K562 (cell line): Measurements from ENCODE around the gene RHBDL3. TPM values are rescaled to one million over a fixed set of nuclear protein-coding genes. Genes with fewer than 3 reads are reported as not detected.

Experiments used
- ARID2 ChIP-seq: fragments of 450-650 bp; IDR thresholded peaks from 2 replicates; pipeline ENCODE4 v1.6.1; 2017; ENCODE audit warnings: antibody characterized with exemption, mild to moderate bottlenecking
- CREB1 ChIP-seq, 2 experiments: sonication (generic) in 1 of 2; formaldehyde crosslinking in 1 of 2; IDR thresholded peaks; 2 replicates each; pipeline versions ENCODE4 v1.6.1 to v1.8.0; 2012 to 2022; ENCODE audit warnings: inconsistent platforms in 1 of 2, mild to moderate bottlenecking in 1 of 2, missing genetic modification reagents in 1 of 2, moderate library complexity in 1 of 2
- EP400 ChIP-seq: fragments of 450-650 bp; IDR thresholded peaks from 2 replicates; pipeline ENCODE4 v1.6.1; 2017; ENCODE audit warnings: antibody characterized with exemption, mild to moderate bottlenecking, moderate library complexity
- EWSR1 ChIP-seq: fragments of 450-650 bp; IDR thresholded peaks from 2 replicates; pipeline ENCODE4 v1.6.1; 2018; ENCODE audit warnings: borderline replicate concordance, mild to moderate bottlenecking, low read depth, moderate library complexity; ENCODE audit not compliant: partially characterized antibody
- GABPB2 ChIP-seq: fragments of 250-450 bp; sonication (Bioruptor Pico); conservative IDR thresholded peaks from 2 replicates; pipeline ENCODE4 v1.5.1; 2021; ENCODE audit warnings: mild to moderate bottlenecking
- KAT2B ChIP-seq: IDR thresholded peaks from one replicate; pipeline ENCODE4 v1.6.1; 2012; ENCODE audit warnings: low read depth, mild to moderate bottlenecking, control low read depth, inconsistent platforms, low read length, moderate library complexity
- KLF10 ChIP-seq: fragments of 250-450 bp; sonication (Bioruptor Pico); IDR thresholded peaks from 2 replicates; pipeline ENCODE4 v1.6.1; 2021; ENCODE audit warnings: matching md5 sums
- MYC ChIP-seq, 2 experiments: fragments of 250-450 bp in 1 of 2; sonication (Bioruptor Pico) in 1 of 2; IDR thresholded peaks; 2 replicates each; pipeline versions ENCODE4 v1.5.1 to v1.6.1; 2012 to 2021; ENCODE audit warnings: low read depth in 2 of 2, borderline replicate concordance in 1 of 2, improper control_type of control experiment in 1 of 2, low read length in 1 of 2, mild to moderate bottlenecking in 1 of 2, moderate library complexity in 1 of 2
- PREB ChIP-seq: sonication (generic); formaldehyde crosslinking; IDR thresholded peaks from 2 replicates; pipeline ENCODE4 v1.8.1; 2023; ENCODE audit warnings: mild to moderate bottlenecking, missing genetic modification reagents
- SRSF1 ChIP-seq: fragments of 200-400 bp; formaldehyde crosslinking; IDR thresholded peaks from 2 replicates; pipeline ENCODE4 v1.6.1; 2017; ENCODE audit warnings: mild to moderate bottlenecking, low read depth, low read length, moderate library complexity
- TBL1XR1 ChIP-seq, 2 experiments: IDR thresholded peaks; 2 replicates each; pipeline ENCODE4 v1.6.1; 2012; ENCODE audit warnings: improper control_type of control experiment in 2 of 2, low read length in 2 of 2, mild to moderate bottlenecking in 1 of 2
- TSC22D4 ChIP-seq: fragments of 450-650 bp; IDR thresholded peaks from 2 replicates; pipeline ENCODE4 v1.6.1; 2016; ENCODE audit warnings: missing genetic modification characterization, missing biosample characterization, control low read depth
- ZFP36 ChIP-seq: fragments of 150-350 bp; IDR thresholded peaks from 2 replicates; pipeline ENCODE4 v1.6.1; 2018; ENCODE audit warnings: low read length, low read depth; ENCODE audit not compliant: partially characterized antibody
- ZNF12 ChIP-seq: sonication (generic); formaldehyde crosslinking; IDR thresholded peaks from 2 replicates; pipeline ENCODE4 v1.4.0; 2020; ENCODE audit warnings: mild to moderate bottlenecking, missing genetic modification reagents
- ZNF140 ChIP-seq: fragments of 250-450 bp; sonication (Bioruptor Pico); IDR thresholded peaks from 2 replicates; pipeline ENCODE4 v1.8.0; 2021; ENCODE audit warnings: moderate library complexity, mild to moderate bottlenecking, inconsistent platforms
- ZNF146 ChIP-seq: IDR thresholded peaks from one replicate; pipeline ENCODE4 v1.6.1; 2018; ENCODE audit warnings: missing compliant biosample characterization; ENCODE audit not compliant: unreplicated experiment
- ZNF3 ChIP-seq: fragments of 250-450 bp; sonication (Bioruptor Pico); IDR thresholded peaks from 2 replicates; pipeline ENCODE4 v1.5.0; 2021; ENCODE audit warnings: mild to moderate bottlenecking, moderate library complexity
- ZNF639 ChIP-seq, 2 experiments: fragments of 200-800 bp in 1 of 2; sonication (Bioruptor generic) in 1 of 2; sonication (generic) in 1 of 2; formaldehyde crosslinking in 1 of 2; IDR thresholded peaks in 1 of 2; conservative IDR thresholded peaks in 1 of 2; 2 replicates each; pipeline versions ENCODE4 v1.5.0 to v1.6.1; 2016 to 2020; ENCODE audit warnings: missing compliant biosample characterization in 1 of 2, missing genetic modification characterization in 1 of 2, missing genetic modification reagents in 1 of 2
- polyA plus RNA-seq, 8 experiments: library from polyadenylated mRNA; depleted of rRNA in 4 of 8; stranded (reverse) in 5 of 8; unstranded in 3 of 8; fragments of >200 nt; fragmentation: Nextera tagmentation in 2 of 8; fragmentation: Illumina TruSeq in 1 of 8; extraction: Ambion mirVana in 2 of 8; extraction: Trizol in 1 of 8; gene quantifications; 2 replicates each; pipeline versions ENCODE4 v1.2.1 to v1.2.3, GENCODE V29; 2011 to 2014; ENCODE audit warnings: inconsistent platforms in 1 of 8, missing spikeins in 1 of 8
- total RNA-seq, 7 experiments: library from RNA; depleted of rRNA in 6 of 7; stranded (reverse); fragments of >200 nt in 6 of 7; fragmentation: Illumina TruSeq in 2 of 7; extraction: Trizol in 2 of 7; gene quantifications; 2 replicates each; pipeline versions ENCODE4 v1.2.1 to v1.2.3, GENCODE V29; 2011 to 2021; ENCODE audit warnings: low replicate concordance in 1 of 7
- TF ChIP-seq, protein P1 (sequence below): sonication (generic); formaldehyde crosslinking; IDR thresholded peaks from 2 replicates; pipeline ENCODE4 v1.8.0; 2022; ENCODE audit warnings: mild to moderate bottlenecking, missing genetic modification reagents
- TF ChIP-seq, protein P2 (sequence below): sonication (generic); formaldehyde crosslinking; IDR thresholded peaks from 2 replicates; pipeline ENCODE4 v1.8.1; 2023; ENCODE audit warnings: mild to moderate bottlenecking, missing genetic modification reagents, moderate library complexity

RHBDL3 gene
- total and polyA plus RNA-seq, 9 of the 15 experiments (the other 6 are each of a cell fraction or from before 2014, with no cell fraction given): 0.06 to 0.31 (median 0.09) TPM; not detected in 4

GRCh38 chr17:32253117-32253611 lies 12.5 kb upstream of the RHBDL3 start (continued):
- TF ChIP-seq ZNF639 (CRISPR knock-in tag; conservative IDR thresholded peaks at IDR 0.05 in 1 of 2, IDR thresholded peaks at IDR 0.05 in 1 of 2): no peak
- TF ChIP-seq SRSF1: no peak
- TF ChIP-seq ZNF12: no peak
- TF ChIP-seq ZNF140 (CRISPR knock-in tag): no peak
- TF ChIP-seq, protein P1, sequence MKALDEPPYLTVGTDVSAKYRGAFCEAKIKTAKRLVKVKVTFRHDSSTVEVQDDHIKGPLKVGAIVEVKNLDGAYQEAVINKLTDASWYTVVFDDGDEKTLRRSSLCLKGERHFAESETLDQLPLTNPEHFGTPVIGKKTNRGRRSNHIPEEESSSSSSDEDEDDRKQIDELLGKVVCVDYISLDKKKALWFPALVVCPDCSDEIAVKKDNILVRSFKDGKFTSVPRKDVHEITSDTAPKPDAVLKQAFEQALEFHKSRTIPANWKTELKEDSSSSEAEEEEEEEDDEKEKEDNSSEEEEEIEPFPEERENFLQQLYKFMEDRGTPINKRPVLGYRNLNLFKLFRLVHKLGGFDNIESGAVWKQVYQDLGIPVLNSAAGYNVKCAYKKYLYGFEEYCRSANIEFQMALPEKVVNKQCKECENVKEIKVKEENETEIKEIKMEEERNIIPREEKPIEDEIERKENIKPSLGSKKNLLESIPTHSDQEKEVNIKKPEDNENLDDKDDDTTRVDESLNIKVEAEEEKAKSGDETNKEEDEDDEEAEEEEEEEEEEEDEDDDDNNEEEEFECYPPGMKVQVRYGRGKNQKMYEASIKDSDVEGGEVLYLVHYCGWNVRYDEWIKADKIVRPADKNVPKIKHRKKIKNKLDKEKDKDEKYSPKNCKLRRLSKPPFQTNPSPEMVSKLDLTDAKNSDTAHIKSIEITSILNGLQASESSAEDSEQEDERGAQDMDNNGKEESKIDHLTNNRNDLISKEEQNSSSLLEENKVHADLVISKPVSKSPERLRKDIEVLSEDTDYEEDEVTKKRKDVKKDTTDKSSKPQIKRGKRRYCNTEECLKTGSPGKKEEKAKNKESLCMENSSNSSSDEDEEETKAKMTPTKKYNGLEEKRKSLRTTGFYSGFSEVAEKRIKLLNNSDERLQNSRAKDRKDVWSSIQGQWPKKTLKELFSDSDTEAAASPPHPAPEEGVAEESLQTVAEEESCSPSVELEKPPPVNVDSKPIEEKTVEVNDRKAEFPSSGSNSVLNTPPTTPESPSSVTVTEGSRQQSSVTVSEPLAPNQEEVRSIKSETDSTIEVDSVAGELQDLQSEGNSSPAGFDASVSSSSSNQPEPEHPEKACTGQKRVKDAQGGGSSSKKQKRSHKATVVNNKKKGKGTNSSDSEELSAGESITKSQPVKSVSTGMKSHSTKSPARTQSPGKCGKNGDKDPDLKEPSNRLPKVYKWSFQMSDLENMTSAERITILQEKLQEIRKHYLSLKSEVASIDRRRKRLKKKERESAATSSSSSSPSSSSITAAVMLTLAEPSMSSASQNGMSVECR (CRISPR knock-in tag): no peak
- no peak for TF ChIP-seq ZNF3 (CRISPR knock-in tag)
- TF ChIP-seq EP400: no peak
- TF ChIP-seq TSC22D4 (tag): no peak
- TF ChIP-seq KLF10: no peak
- peak; percentile 89 for TF ChIP-seq ARID2
- TF ChIP-seq, protein P2, sequence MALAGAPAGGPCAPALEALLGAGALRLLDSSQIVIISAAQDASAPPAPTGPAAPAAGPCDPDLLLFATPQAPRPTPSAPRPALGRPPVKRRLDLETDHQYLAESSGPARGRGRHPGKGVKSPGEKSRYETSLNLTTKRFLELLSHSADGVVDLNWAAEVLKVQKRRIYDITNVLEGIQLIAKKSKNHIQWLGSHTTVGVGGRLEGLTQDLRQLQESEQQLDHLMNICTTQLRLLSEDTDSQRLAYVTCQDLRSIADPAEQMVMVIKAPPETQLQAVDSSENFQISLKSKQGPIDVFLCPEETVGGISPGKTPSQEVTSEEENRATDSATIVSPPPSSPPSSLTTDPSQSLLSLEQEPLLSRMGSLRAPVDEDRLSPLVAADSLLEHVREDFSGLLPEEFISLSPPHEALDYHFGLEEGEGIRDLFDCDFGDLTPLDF (CRISPR knock-in tag): no peak
- TF ChIP-seq GABPB2 (CRISPR knock-in tag): no peak
- peak; percentile 45; the same call in 1 of the 2 replicates for TF ChIP-seq MYC (IDR thresholded peaks at IDR 0.05; ENCODE audit: low read depth, low read length)
- TF ChIP-seq MYC (CRISPR knock-in tag; IDR thresholded peaks at IDR 0.05; ENCODE audit: borderline replicate concordance, low read depth): no peak
- TF ChIP-seq ZNF146: no peak
- no peak for TF ChIP-seq PREB (CRISPR knock-in tag)
- TF ChIP-seq ZFP36: peak; percentile 66
- peak in 1 of 2 experiments; percentile 40; a peak in 1 of 4 replicates for TF ChIP-seq TBL1XR1 (IDR thresholded peaks at IDR 0.05; ENCODE audit: low read length in 2 of 2)
- no peak for TF ChIP-seq EWSR1
- no peak for TF ChIP-seq KAT2B
- no peak for TF ChIP-seq CREB1 (IDR thresholded peaks at IDR 0.05)
- TF ChIP-seq CREB1 (CRISPR knock-in tag; IDR thresholded peaks at IDR 0.05): no peak
